Measurements from ENCODE around the gene DIDO1.

The DIDO1 gene

GRCh38 chr20:62926229-62927127 is at the start of gene DIDO1:
Gene DIDO1 (minus strand): TSS chr20:62926505.
- H3K9me3 Mint-ChIP-seq: no peaks in the 10 kb centered on the region
- peak within 1 kb of the TSS; percentile 97 for H3K27ac Mint-ChIP-seq
- peak within 1 kb of the TSS; percentile 94 for H3K4me3 Mint-ChIP-seq
- peaks cover 7% of the 10 kb centered on the region for H3K36me3 Mint-ChIP-seq (ENCODE audit: low read depth)
- no peaks in the 10 kb centered on the region for H3K27me3 Mint-ChIP-seq
- H3K4me1 Mint-ChIP-seq (ENCODE audit: low read depth): peaks cover 83% of the 10 kb centered on the region

- no peaks in the 10 kb centered on the region for H3K9me3 Mint-ChIP-seq
- no peak overlapping the region for H3K27ac Mint-ChIP-seq
- H3K4me3 Mint-ChIP-seq: no peak overlapping the region
- no peaks in the 10 kb centered on the region for H3K36me3 Mint-ChIP-seq (ENCODE audit: low read depth)
- H3K4me1 Mint-ChIP-seq (ENCODE audit: low read depth): peaks cover 37% of the 10 kb centered on the region
- H3K27me3 Mint-ChIP-seq: peaks cover 52% of the 10 kb centered on the region
These were observed 49.0 kb upstream of the DIDO1 start for GRCh38 chr20:62975251-62975760.

- no peak overlapping the region for H3K4me3 Mint-ChIP-seq
- H3K27ac Mint-ChIP-seq: no peak overlapping the region
- peaks cover 37% of the 10 kb centered on the region for H3K27me3 Mint-ChIP-seq
- no peaks in the 10 kb centered on the region for H3K9me3 Mint-ChIP-seq
- H3K4me1 Mint-ChIP-seq (ENCODE audit: low read depth): peaks cover 27% of the 10 kb centered on the region
- H3K36me3 Mint-ChIP-seq (ENCODE audit: low read depth): no peaks in the 10 kb centered on the region
These were observed 46.8 kb upstream of the DIDO1 start for GRCh38 chr20:62972845-62973745.

- Mint-ChIP-seq H3K4me3 (peak overlapping the region; percentile 53), H3K9me3 (no peaks in the 10 kb centered on the region), H3K27me3 (peaks cover 37% of the 10 kb centered on the region), H3K27ac (peak overlapping the region; percentile 32), H3K36me3 (ENCODE audit: low read depth) (no peaks in the 10 kb centered on the region), H3K4me1 (ENCODE audit: low read depth) (peaks cover 18% of the 10 kb centered on the region)
These were observed 45.9 kb upstream of the DIDO1 start for GRCh38 chr20:62971950-62972844.

GRCh38 chr20:62971211-62971949 is 45.1 kb upstream of the DIDO1 start:
- H3K36me3 Mint-ChIP-seq (ENCODE audit: low read depth): no peaks in the 10 kb centered on the region
- H3K4me3 Mint-ChIP-seq: no peak overlapping the region
- peak overlapping the region; percentile 32 for H3K27ac Mint-ChIP-seq

GRCh38 chr20:62970307-62971210 is 44.3 kb upstream of the DIDO1 start:
- Mint-ChIP-seq H3K36me3 (ENCODE audit: low read depth) (peaks cover 3% of the 10 kb centered on the region), H3K4me3 (no peak overlapping the region), H3K27ac (no peak overlapping the region), H3K4me1 (ENCODE audit: low read depth) (peaks cover 12% of the 10 kb centered on the region), H3K9me3 (no peaks in the 10 kb centered on the region), H3K27me3 (peaks cover 29% of the 10 kb centered on the region)

More at GRCh38 chr20:62971211-62971949, 45.1 kb upstream of the DIDO1 start:
- H3K27me3 Mint-ChIP-seq: peaks cover 32% of the 10 kb centered on the region
- peaks cover 13% of the 10 kb centered on the region for H3K4me1 Mint-ChIP-seq (ENCODE audit: low read depth)
- H3K9me3 Mint-ChIP-seq: no peaks in the 10 kb centered on the region

GRCh38 chr20:62969939-62970306 is 43.6 kb upstream of the DIDO1 start:
- no peak overlapping the region for H3K4me3 Mint-ChIP-seq
- no peak overlapping the region for H3K27ac Mint-ChIP-seq
- H3K4me1 Mint-ChIP-seq (ENCODE audit: low read depth): peaks cover 12% of the 10 kb centered on the region
- no peaks in the 10 kb centered on the region for H3K9me3 Mint-ChIP-seq
- peaks cover 3% of the 10 kb centered on the region for H3K36me3 Mint-ChIP-seq (ENCODE audit: low read depth)
- H3K27me3 Mint-ChIP-seq: peaks cover 28% of the 10 kb centered on the region

GRCh38 chr20:62969179-62969760 is 43.0 kb upstream of the DIDO1 start:
- Mint-ChIP-seq H3K27ac (no peak overlapping the region), H3K9me3 (no peaks in the 10 kb centered on the region), H3K36me3 (ENCODE audit: low read depth) (peaks cover 3% of the 10 kb centered on the region), H3K4me3 (no peak overlapping the region), H3K4me1 (ENCODE audit: low read depth) (peaks cover 12% of the 10 kb centered on the region), H3K27me3 (peaks cover 21% of the 10 kb centered on the region)

- Mint-ChIP-seq H3K36me3 (ENCODE audit: low read depth) (peaks cover 3% of the 10 kb centered on the region), H3K27me3 (peaks cover 16% of the 10 kb centered on the region), H3K9me3 (no peaks in the 10 kb centered on the region), H3K4me1 (ENCODE audit: low read depth) (peaks cover 12% of the 10 kb centered on the region), H3K27ac (no peak overlapping the region), H3K4me3 (no peak overlapping the region)
These were observed 42.3 kb upstream of the DIDO1 start for GRCh38 chr20:62968378-62969178.

- Mint-ChIP-seq H3K27me3 (peaks cover 14% of the 10 kb centered on the region), H3K4me3 (no peak overlapping the region), H3K9me3 (no peaks in the 10 kb centered on the region), H3K36me3 (ENCODE audit: low read depth) (peaks cover 3% of the 10 kb centered on the region), H3K27ac (no peak overlapping the region), H3K4me1 (ENCODE audit: low read depth) (peaks cover 12% of the 10 kb centered on the region)
These were observed 41.5 kb upstream of the DIDO1 start for GRCh38 chr20:62967628-62968351.

GRCh38 chr20:62967149-62967501 is 40.8 kb upstream of the DIDO1 start:
- H3K36me3 Mint-ChIP-seq (ENCODE audit: low read depth): peaks cover 3% of the 10 kb centered on the region

More at GRCh38 chr20:62967149-62967501, 40.8 kb upstream of the DIDO1 start:
- no peak overlapping the region for H3K27ac Mint-ChIP-seq
- no peak overlapping the region for H3K4me3 Mint-ChIP-seq
- H3K9me3 Mint-ChIP-seq: no peaks in the 10 kb centered on the region
- peaks cover 10% of the 10 kb centered on the region for H3K27me3 Mint-ChIP-seq
- H3K4me1 Mint-ChIP-seq (ENCODE audit: low read depth): peaks cover 7% of the 10 kb centered on the region
